ENCODE data around the gene TEPSIN. TPM values are rescaled to one million over a fixed set of nuclear protein-coding genes. Genes with fewer than 3 reads are reported as not detected.

The TEPSIN gene
- total and polyA plus RNA-seq, 2 donors (not counting 3 experiments of a cell fraction or from before 2014, with no cell fraction given) = 41.6 to 45.3 TPM

DNA sequence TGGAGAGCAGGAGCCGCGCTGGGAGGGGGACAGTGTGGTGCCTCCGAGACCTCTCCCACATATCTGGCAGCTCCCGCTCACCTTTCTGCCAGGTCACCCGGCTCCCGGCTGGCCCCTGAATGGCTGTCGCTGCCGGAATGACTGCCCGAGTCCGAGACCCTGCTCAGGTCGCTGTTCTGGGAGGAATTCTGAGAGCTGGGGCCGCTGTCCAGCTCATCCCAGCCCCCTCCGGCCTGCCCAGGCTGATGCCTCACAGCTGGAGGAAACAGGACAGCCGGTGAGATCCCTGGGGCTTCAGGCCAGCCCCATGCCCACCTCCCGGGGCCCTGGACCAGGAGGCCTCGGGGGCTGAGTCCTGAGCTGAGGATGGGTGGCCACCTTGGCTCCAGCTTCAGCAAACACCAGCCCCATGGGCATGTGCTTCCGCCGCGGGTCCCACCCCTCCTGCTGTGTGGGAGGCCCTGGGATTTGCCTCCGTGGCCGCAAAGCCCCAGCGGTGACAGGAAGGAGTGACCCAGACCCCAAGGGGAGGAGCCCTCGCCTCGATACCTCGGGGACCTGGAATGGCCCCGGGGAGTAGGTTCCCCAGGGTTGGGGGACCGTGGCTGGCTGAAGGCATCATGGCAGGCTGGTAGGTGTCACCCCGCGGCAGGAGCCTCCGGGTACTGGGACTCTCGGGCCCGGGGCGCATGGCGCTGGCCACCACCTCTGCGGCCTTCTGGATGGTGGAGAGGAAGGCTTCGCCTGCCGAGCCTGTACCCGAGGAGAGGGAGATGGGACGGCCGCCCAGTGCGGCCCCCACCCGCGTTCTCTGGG lies 6.9 kb downstream of the TEPSIN start:
- dilution Hi-C loops (cut with MboI; ENCODE audit: extremely low pct_ligation_motif_present, low sequenced_read_pairs) (no loop called here), intact Hi-C loops (cut with micrococcal nuclease) (no loop called here)
- no peaks in the 10 kb centered on the region for H3K9me3 ChIP-seq (replicated peaks; ENCODE audit: control insufficient read depth, insufficient read depth, low read length)
- no peaks in the 10 kb centered on the region for H4K20me1 ChIP-seq (replicated peaks; ENCODE audit: control insufficient read depth, extremely low read depth, insufficient read depth, low read length)
- H3K9me1 ChIP-seq (replicated peaks; ENCODE audit: control insufficient read depth, extremely low read depth, insufficient read depth, low read length) = no peaks in the 10 kb centered on the region
- ChIA-PET POLR2A (interaction anchor here (0.6 kb wide), 1 partner anchor 129 kb away, joined by 4 read pairs; no protein-coding TSS in a partner anchor), CTCF (interaction anchor here (1.2 kb wide), 2 partner anchors 9 to 89 kb away, joined by 3 read pairs; partner anchors contain the start of gene CEP131)
- no peak overlapping the region for H3K27ac ChIP-seq (ENCODE audit: insufficient read depth, low read depth, low read length)
- no peak overlapping the region for H2AFZ ChIP-seq (ENCODE audit: low read depth, low read length)
- DNase-seq (ENCODE audit: low read depth, low spot score) (no peak), FAIRE-seq (no peak)
- no peaks in the 10 kb centered on the region for H3K27me3 ChIP-seq (ENCODE audit: control insufficient read depth in 2 of 2, insufficient read depth in 2 of 2, low read length in 2 of 2)
- no peaks in the 10 kb centered on the region for H3K79me2 ChIP-seq (ENCODE audit: control insufficient read depth, insufficient read depth, low read length)
- no peak overlapping the region for H3K4me2 ChIP-seq (ENCODE audit: insufficient read depth, low read length)
- BruUV-seq (replicated peaks) = no TSS peak
- H3K36me3 ChIP-seq (ENCODE audit: control insufficient read depth in 2 of 2, extremely low read depth in 1 of 2, insufficient read depth in 2 of 2, low read length in 2 of 2) = peaks cover 0 to 41% of the 10 kb centered on the region in 2 experiments
- no peak overlapping the region for H3K4me3 ChIP-seq (replicated peaks in 1 of 3; ENCODE audit: insufficient read depth in 1 of 3, low read depth in 1 of 3, low read length in 3 of 3)
- no peak overlapping the region for H3K9ac ChIP-seq (replicated peaks; ENCODE audit: extremely low read depth, insufficient read depth, low read length)
- no peaks in the 10 kb centered on the region for H3K4me1 ChIP-seq (ENCODE audit: control insufficient read depth, extremely low read depth, insufficient read depth, low read length)
- no peak for TF ChIP-seq GATA2 (IDR thresholded peaks at IDR 0.05; ENCODE audit: insufficient read depth, insufficient read length, low read depth, low read length)

DNA sequence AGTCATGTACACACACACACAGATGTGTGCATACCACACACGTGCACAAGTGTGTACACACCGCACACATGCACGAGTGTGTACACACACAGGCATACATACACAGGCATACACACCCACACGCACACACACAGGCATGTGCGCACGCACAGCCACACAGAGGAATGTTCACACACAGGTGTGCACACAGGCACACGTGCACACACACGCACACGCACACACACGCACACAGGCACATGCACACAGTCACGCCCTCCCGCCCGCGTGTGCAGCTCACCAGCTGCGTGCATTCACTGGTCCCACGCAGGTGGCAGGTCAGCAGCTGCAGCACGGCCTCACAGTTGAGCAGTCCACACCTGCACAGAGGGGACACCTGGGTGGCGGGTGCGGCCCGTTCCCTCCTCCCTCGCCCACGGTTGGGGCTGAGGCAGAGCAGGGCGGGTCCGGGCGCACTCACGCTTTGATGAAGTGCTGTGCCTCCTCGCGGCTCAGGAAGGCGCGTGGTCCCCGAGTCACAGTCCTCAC lies 7.7 kb downstream of the TEPSIN start:
- no TSS peak for BruUV-seq (replicated peaks)
- Histone ChIP-seq H3K4me1 (ENCODE audit: control insufficient read depth, extremely low read depth, insufficient read depth, low read length) (no peaks in the 10 kb centered on the region), H3K36me3 (ENCODE audit: control insufficient read depth in 2 of 2, extremely low read depth in 1 of 2, insufficient read depth in 2 of 2, low read length in 2 of 2) (peaks cover 0 to 41% of the 10 kb centered on the region in 2 experiments), H3K9me3 (replicated peaks; ENCODE audit: control insufficient read depth, insufficient read depth, low read length) (no peaks in the 10 kb centered on the region), H3K9ac (replicated peaks; ENCODE audit: extremely low read depth, insufficient read depth, low read length) (no peak overlapping the region), H3K4me2 (ENCODE audit: insufficient read depth, low read length) (no peak overlapping the region), H3K27ac (ENCODE audit: insufficient read depth, low read depth, low read length) (no peak overlapping the region), H3K4me3 (replicated peaks in 1 of 3; ENCODE audit: insufficient read depth in 1 of 3, low read depth in 1 of 3, low read length in 3 of 3) (no peak overlapping the region), H3K79me2 (ENCODE audit: control insufficient read depth, insufficient read depth, low read length) (no peaks in the 10 kb centered on the region), H2AFZ (ENCODE audit: low read depth, low read length) (no peak overlapping the region), H3K27me3 (ENCODE audit: control insufficient read depth in 2 of 2, insufficient read depth in 2 of 2, low read length in 2 of 2) (no peaks in the 10 kb centered on the region), H4K20me1 (replicated peaks; ENCODE audit: control insufficient read depth, extremely low read depth, insufficient read depth, low read length) (no peaks in the 10 kb centered on the region), H3K9me1 (replicated peaks; ENCODE audit: control insufficient read depth, extremely low read depth, insufficient read depth, low read length) (no peaks in the 10 kb centered on the region)
- no peak for FAIRE-seq
- no peak for TF ChIP-seq MYC (IDR thresholded peaks at IDR 0.05; ENCODE audit: low read depth, low read length)
- no peak for TF ChIP-seq POLR2A (IDR thresholded peaks at IDR 0.05; ENCODE audit: low read depth, low read length)
- no peak for TF ChIP-seq EZH2 (IDR thresholded peaks at IDR 0.05; ENCODE audit: borderline replicate concordance, low read depth, low read length, severe bottlenecking)
- TF ChIP-seq POLR2AphosphoS5 (IDR thresholded peaks at IDR 0.05; ENCODE audit: insufficient read depth, low read depth, low read length) = no peak
- TF ChIP-seq, protein P1, sequence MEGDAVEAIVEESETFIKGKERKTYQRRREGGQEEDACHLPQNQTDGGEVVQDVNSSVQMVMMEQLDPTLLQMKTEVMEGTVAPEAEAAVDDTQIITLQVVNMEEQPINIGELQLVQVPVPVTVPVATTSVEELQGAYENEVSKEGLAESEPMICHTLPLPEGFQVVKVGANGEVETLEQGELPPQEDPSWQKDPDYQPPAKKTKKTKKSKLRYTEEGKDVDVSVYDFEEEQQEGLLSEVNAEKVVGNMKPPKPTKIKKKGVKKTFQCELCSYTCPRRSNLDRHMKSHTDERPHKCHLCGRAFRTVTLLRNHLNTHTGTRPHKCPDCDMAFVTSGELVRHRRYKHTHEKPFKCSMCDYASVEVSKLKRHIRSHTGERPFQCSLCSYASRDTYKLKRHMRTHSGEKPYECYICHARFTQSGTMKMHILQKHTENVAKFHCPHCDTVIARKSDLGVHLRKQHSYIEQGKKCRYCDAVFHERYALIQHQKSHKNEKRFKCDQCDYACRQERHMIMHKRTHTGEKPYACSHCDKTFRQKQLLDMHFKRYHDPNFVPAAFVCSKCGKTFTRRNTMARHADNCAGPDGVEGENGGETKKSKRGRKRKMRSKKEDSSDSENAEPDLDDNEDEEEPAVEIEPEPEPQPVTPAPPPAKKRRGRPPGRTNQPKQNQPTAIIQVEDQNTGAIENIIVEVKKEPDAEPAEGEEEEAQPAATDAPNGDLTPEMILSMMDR (IDR thresholded peaks at IDR 0.05; ENCODE audit: extremely low read depth in 1 of 2, insufficient read depth in 1 of 2, low read depth in 1 of 2, low read length in 2 of 2) = no peak
- no peak for TF ChIP-seq GATA2 (IDR thresholded peaks at IDR 0.05; ENCODE audit: insufficient read depth, insufficient read length, low read depth, low read length)
- TF ChIP-seq FOS (IDR thresholded peaks at IDR 0.05; ENCODE audit: borderline replicate concordance, insufficient read depth, low read length) = no peak
- no peak for TF ChIP-seq JUN (IDR thresholded peaks at IDR 0.05; ENCODE audit: borderline replicate concordance, insufficient read depth, insufficient read length, low read depth)
- TF ChIP-seq, protein P2, sequence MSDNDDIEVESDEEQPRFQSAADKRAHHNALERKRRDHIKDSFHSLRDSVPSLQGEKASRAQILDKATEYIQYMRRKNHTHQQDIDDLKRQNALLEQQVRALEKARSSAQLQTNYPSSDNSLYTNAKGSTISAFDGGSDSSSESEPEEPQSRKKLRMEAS (IDR thresholded peaks at IDR 0.05; ENCODE audit: insufficient read depth, insufficient read length) = no peak
- POLR2A ChIA-PET = no interaction called here
- CTCF ChIA-PET = no interaction called here
- intact Hi-C loops (cut with micrococcal nuclease) (no loop called here), dilution Hi-C loops (cut with MboI; ENCODE audit: extremely low pct_ligation_motif_present, low sequenced_read_pairs) (no loop called here)
- DNase-seq (ENCODE audit: low read depth, low spot score) = no peak

Measured in endothelial cell of umbilical vein (primary cell).